Colonic mucosa (tissue), 4 donors: ENCODE measurements around the gene SH3PXD2A. TPM values are rescaled to one million over a fixed set of nuclear protein-coding genes. Genes with fewer than 3 reads are reported as not detected.

ENCODE experiments used
- DNase-seq: peaks from one replicate; pipeline ENCODE4 v3.0.0-alpha.2; 2020
- H3K27ac ChIP-seq: fragments of 200-600 bp; one replicate; pipeline ENCODE4 v1.8.0; 2021
- H3K27me3 ChIP-seq: fragments of 200-600 bp; one replicate; pipeline ENCODE4 v1.8.0; 2021
- H3K36me3 ChIP-seq: fragments of 200-600 bp; one replicate; pipeline ENCODE4 v1.8.0; 2021
- H3K4me1 ChIP-seq: fragments of 200-600 bp; one replicate; pipeline ENCODE4 v1.8.0; 2021; ENCODE audit warnings: mild to moderate bottlenecking
- H3K4me3 ChIP-seq: fragments of 200-600 bp; one replicate; pipeline ENCODE4 v1.8.0; 2021
- H3K9ac ChIP-seq, 2 donors: one replicate each; pipeline ENCODE4 v1.7.0; 2013; ENCODE audit warnings: control low read depth in 2 of 2, low read depth in 2 of 2, low read length in 2 of 2
- H3K9me3 ChIP-seq: fragments of 200-600 bp; one replicate; pipeline ENCODE4 v1.8.0; 2021
- CTCF ChIP-seq: fragments of 200-600 bp; IDR thresholded peaks from one replicate; pipeline ENCODE4 v1.8.0; 2022; ENCODE audit warnings: antibody characterized with exemption, mild to moderate bottlenecking
- intact Hi-C: fragments of 100-400 bp; cut with DNase I; formaldehyde crosslinking; loops from one replicate; pipeline ENCODE4 v1.14.1; 2022
- total RNA-seq, 2 donors: library from RNA; stranded (reverse); fragmentation: NEBNext Ultra II Directional in 1 of 2; extraction: Animal tissue kit (Norgen Biotek cat#: 25700) in 1 of 2; gene quantifications; one replicate each; pipeline ENCODE4 v1.2.1, GENCODE V29; 2021
- donor health status: healthy.
- donor health status: DM: no; HTN: no; CAD: no.
- donor health status: DM: no; HTN: no; CAD: no.

Gene SH3PXD2A
- total RNA-seq, 2 donors from 2014 or later: 37.5 to 40.8 TPM

- Histone ChIP-seq H3K36me3 (no peaks in the 10 kb centered on the region), H3K27ac (no peak overlapping the region), H3K4me1 (no peaks in the 10 kb centered on the region), H3K27me3 (no peaks in the 10 kb centered on the region), H3K4me3 (no peak overlapping the region), H3K9me3 (no peaks in the 10 kb centered on the region), H3K9ac (no peak overlapping the region)
- DNase-seq: no peak
- intact Hi-C loops: no loop called here
- TF ChIP-seq CTCF: no peak
Observed at GRCh38 chr10:103560886-103561285, 294.5 kb downstream of the SH3PXD2A start.

GRCh38 chr10:103559776-103560175 lies 295.6 kb downstream of the SH3PXD2A start:
- TF ChIP-seq CTCF: no peak

GRCh38 chr10:103558911-103559310 lies 296.5 kb downstream of the SH3PXD2A start:
- DNase-seq: no peak
- Histone ChIP-seq H3K4me1 (no peaks in the 10 kb centered on the region), H3K36me3 (no peaks in the 10 kb centered on the region), H3K27ac (no peak overlapping the region), H3K9ac (no peak overlapping the region), H3K27me3 (no peaks in the 10 kb centered on the region), H3K4me3 (no peak overlapping the region), H3K9me3 (no peaks in the 10 kb centered on the region)
- intact Hi-C loops: no loop called here
- TF ChIP-seq CTCF: no peak

More at GRCh38 chr10:103559776-103560175, 295.6 kb downstream of the SH3PXD2A start:
- DNase-seq: no peak
- intact Hi-C loops: no loop called here
- H3K4me3 ChIP-seq: no peak overlapping the region
- no peak overlapping the region for H3K9ac ChIP-seq
- no peak overlapping the region for H3K27ac ChIP-seq
- H3K9me3 ChIP-seq: no peaks in the 10 kb centered on the region
- H3K36me3 ChIP-seq: no peaks in the 10 kb centered on the region
- H3K27me3 ChIP-seq: no peaks in the 10 kb centered on the region
- no peaks in the 10 kb centered on the region for H3K4me1 ChIP-seq

GRCh38 chr10:103557455-103557854 lies 297.9 kb downstream of the SH3PXD2A start:
- Histone ChIP-seq H3K27me3 (no peaks in the 10 kb centered on the region), H3K27ac (peak overlapping the region; percentile 18), H3K9me3 (no peaks in the 10 kb centered on the region), H3K4me3 (no peak overlapping the region), H3K36me3 (no peaks in the 10 kb centered on the region), H3K9ac (no peak overlapping the region), H3K4me1 (no peaks in the 10 kb centered on the region)
- intact Hi-C loops: no loop called here
- no peak for TF ChIP-seq CTCF
- peak; percentile 59 for DNase-seq

- Histone ChIP-seq H3K4me3 (peak overlapping the region; percentile 41), H3K9ac (peak overlapping the region in 1 of 2 donors; percentile 72), H3K36me3 (no peaks in the 10 kb centered on the region), H3K27ac (no peak overlapping the region), H3K4me1 (no peaks in the 10 kb centered on the region), H3K27me3 (no peaks in the 10 kb centered on the region), H3K9me3 (no peaks in the 10 kb centered on the region)
- intact Hi-C loops: no loop called here
- no peak for TF ChIP-seq CTCF
- no peak for DNase-seq
Observed at GRCh38 chr10:103556383-103557007, 298.9 kb downstream of the SH3PXD2A start.
